ENCODE results near the gene MEF2C.

- no peak for TF ChIP-seq CTCF (IDR thresholded peaks at IDR 0.05; ENCODE audit: low read depth, low read length, poor library complexity, severe bottlenecking)
- no peak for TF ChIP-seq EZH2phosphoT487 (IDR thresholded peaks at IDR 0.05; ENCODE audit: borderline replicate concordance, low read length)
Measured at GRCh38 chr5:88715503-88715902, 167.5 kb downstream of the MEF2C start.

Measured in DOHH2 (cell line).